NCI-H226 (cell line): ENCODE results near the gene SCN8A.

ENCODE experiments used
- DNase-seq: peaks from one replicate; pipeline ENCODE4 v3.0.0-alpha.2; 2015

SCN8A gene

GRCh38 chr12:51722431-51722830 is 131.4 kb downstream of the SCN8A start:
- no peak for DNase-seq

GRCh38 chr12:51726161-51726560 is 135.1 kb downstream of the SCN8A start:
- DNase-seq: no peak

- no peak for DNase-seq
These were observed 135.9 kb downstream of the SCN8A start for GRCh38 chr12:51726931-51727330.

GRCh38 chr12:51729331-51729730 is 138.3 kb downstream of the SCN8A start:
- DNase-seq: no peak

GRCh38 chr12:51730745-51731144 is 139.7 kb downstream of the SCN8A start:
- no peak for DNase-seq

- DNase-seq: no peak
These were observed 149.5 kb downstream of the SCN8A start for GRCh38 chr12:51740536-51740935.

GRCh38 chr12:51744235-51744634 is 153.2 kb downstream of the SCN8A start:
- DNase-seq: no peak

- no peak for DNase-seq
These were observed 153.9 kb downstream of the SCN8A start for GRCh38 chr12:51744957-51745356.

- DNase-seq: no peak
These were observed 155.4 kb downstream of the SCN8A start for GRCh38 chr12:51746416-51746815.

- no peak for DNase-seq
These were observed 157.2 kb downstream of the SCN8A start for GRCh38 chr12:51748235-51748634.

- DNase-seq: no peak
These were observed 158.4 kb downstream of the SCN8A start for GRCh38 chr12:51749206-51749985.

GRCh38 chr12:51749986-51750317 is 158.9 kb downstream of the SCN8A start:
- no peak for DNase-seq

- no peak for DNase-seq
These were observed 160.6 kb downstream of the SCN8A start for GRCh38 chr12:51751661-51752060.

GRCh38 chr12:51752234-51752889 is 161.3 kb downstream of the SCN8A start:
- DNase-seq: peak; percentile 96

- DNase-seq: no peak
These were observed 163.1 kb downstream of the SCN8A start for GRCh38 chr12:51753980-51754675.

GRCh38 chr12:51755251-51755650 is 164.2 kb downstream of the SCN8A start:
- DNase-seq: no peak

GRCh38 chr12:51759175-51759574 is 168.1 kb downstream of the SCN8A start:
- peak; percentile 11 for DNase-seq

GRCh38 chr12:51759695-51760094 is 168.7 kb downstream of the SCN8A start:
- DNase-seq: no peak

- DNase-seq: peak; percentile 7
These were observed 169.2 kb downstream of the SCN8A start for GRCh38 chr12:51760231-51760630.

GRCh38 chr12:51763743-51764142 is 172.7 kb downstream of the SCN8A start:
- no peak for DNase-seq

GRCh38 chr12:51766067-51766676 is 175.1 kb downstream of the SCN8A start:
- DNase-seq: no peak

- DNase-seq: no peak
These were observed 180.0 kb downstream of the SCN8A start for GRCh38 chr12:51771008-51771407.

- DNase-seq: peak; percentile 90
These were observed 182.3 kb downstream of the SCN8A start for GRCh38 chr12:51773145-51773869.
